H1 (cell line): ENCODE results near the gene KCTD8. TPM values are rescaled to one million over a fixed set of nuclear protein-coding genes. Genes with fewer than 3 reads are reported as not detected.
A peak's percentile ranks its signal among the peaks of the same experiment; 100 is the strongest.

Experiments
- BCL11A ChIP-seq, 2 experiments: IDR thresholded peaks; one replicate each; pipeline ENCODE4 v1.6.1; 2011; ENCODE audit warnings: low read depth in 2 of 2, low read length in 2 of 2, mild to moderate bottlenecking in 2 of 2
- BRCA1 ChIP-seq: IDR thresholded peaks from 2 replicates; pipeline ENCODE4 v1.6.1; 2012; ENCODE audit warnings: low read depth, low read length, improper control_type of control experiment
- CBX8 ChIP-seq: fragments of 300-800, 300-1000 bp; sonication (generic); IDR thresholded peaks from 2 replicates; pipeline ENCODE4 v1.7.1; 2016; ENCODE audit warnings: low read depth, low read length, borderline replicate concordance
- CREB1 ChIP-seq: IDR thresholded peaks from 2 replicates; pipeline ENCODE4 v1.6.1; 2012; ENCODE audit warnings: inconsistent platforms
- EP300 ChIP-seq, 2 experiments: IDR thresholded peaks; 1 replicate in 1 of 2; 2 replicates in 1 of 2; pipeline ENCODE4 v1.6.1; 2011 to 2012; ENCODE audit warnings: low read depth in 2 of 2, low read length in 2 of 2, mild to moderate bottlenecking in 2 of 2, borderline replicate concordance in 1 of 2, inconsistent platforms in 1 of 2, moderate library complexity in 1 of 2
- POLR2A ChIP-seq, 2 experiments: IDR thresholded peaks; 1 replicate in 1 of 2; 2 replicates in 1 of 2; pipeline ENCODE4 v1.6.1; 2011; ENCODE audit warnings: low read depth in 2 of 2, low read length in 2 of 2, mild to moderate bottlenecking in 2 of 2; ENCODE audit errors: control extremely low read depth in 1 of 2
- POLR2AphosphoS5 ChIP-seq: IDR thresholded peaks from 2 replicates; pipeline ENCODE4 v1.6.1; 2011; ENCODE audit warnings: low read depth, low read length
- POU5F1 ChIP-seq: IDR thresholded peaks from 2 replicates; pipeline ENCODE4 v1.6.1; 2011; ENCODE audit warnings: low read depth, mild to moderate bottlenecking, low read length, moderate library complexity
- SIN3A ChIP-seq, 2 experiments: IDR thresholded peaks in 1 of 2; conservative IDR thresholded peaks in 1 of 2; 2 replicates each; pipeline ENCODE4 v1.6.1; 2011 to 2012; ENCODE audit warnings: low read length in 2 of 2, improper control_type of control experiment in 1 of 2, low read depth in 1 of 2, mild to moderate bottlenecking in 1 of 2
- polyA plus RNA-seq, 7 experiments: library from polyadenylated mRNA; depleted of rRNA in 3 of 7; stranded (reverse) in 5 of 7; unstranded in 2 of 7; fragments of >200 nt in 5 of 7; fragments of 200-250 nt in 2 of 7; gene quantifications; 1 replicate in 5 of 7; 2 replicates in 1 of 7; 4 replicates in 1 of 7; pipeline versions ENCODE4 v1.2.1 to v1.2.3, GENCODE V29; 2011 to 2013; ENCODE audit warnings: missing spikeins in 2 of 7, mixed read lengths in 2 of 7
- total RNA-seq: library from RNA; stranded (reverse); fragmentation: NEBNext Ultra II Directional; extraction: Animal tissue kit (Norgen Biotek cat#: 25700); gene quantifications from 2 replicates; pipeline ENCODE4 v1.2.1, GENCODE V29; 2021

KCTD8 gene
- total and polyA plus RNA-seq, 2 of the 8 experiments (the other 6 are each of a cell fraction or from before 2014, with no cell fraction given): 2.9 to 3.7 TPM

DNA sequence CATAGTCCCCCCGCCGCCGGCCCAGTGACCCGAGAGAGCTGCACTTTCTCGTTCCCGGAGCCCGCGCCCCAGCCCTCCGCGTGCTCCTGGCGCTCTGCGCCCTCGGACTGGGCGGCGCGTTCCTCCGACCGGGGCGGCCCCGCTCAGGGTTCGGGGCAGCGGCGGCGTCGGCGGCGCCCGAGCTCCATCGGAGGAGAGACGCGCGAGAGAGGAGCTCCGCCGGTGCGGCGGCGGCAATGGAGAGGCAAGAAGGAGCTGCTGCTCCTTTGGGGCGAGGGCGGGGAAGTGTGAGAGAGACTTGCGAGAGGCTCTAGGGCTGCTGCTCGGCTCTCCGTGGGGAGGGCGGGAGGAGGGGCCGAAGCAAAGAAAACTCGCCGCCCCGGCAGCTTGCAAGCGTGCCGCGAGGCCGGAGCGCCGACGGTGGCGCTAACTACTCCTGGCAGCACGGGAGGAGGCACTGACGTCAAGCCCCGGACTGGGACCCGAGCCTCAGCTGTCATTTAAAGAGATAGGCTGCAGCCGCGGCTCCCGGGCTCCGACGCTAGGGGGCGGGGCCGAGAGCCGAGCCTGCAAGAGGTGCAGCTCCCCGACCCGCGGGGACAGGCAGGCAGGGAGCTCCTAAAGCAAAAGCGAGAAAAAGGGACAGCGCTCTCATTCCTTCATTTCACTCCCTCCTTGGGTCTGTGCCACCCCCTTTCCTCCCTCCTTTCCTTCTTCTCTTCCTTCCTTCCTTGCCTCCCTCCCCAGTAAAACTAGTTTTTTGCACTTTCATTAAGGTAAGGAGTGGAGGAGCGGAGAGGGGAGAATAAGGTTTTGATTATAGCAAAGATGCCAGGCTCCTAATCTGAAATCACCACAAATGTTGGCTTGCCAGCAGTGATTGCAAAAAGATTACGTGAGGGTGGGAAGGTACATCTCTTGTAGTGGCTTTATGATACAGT lies at the start of gene KCTD8 (continued):
- peak; percentile 86 to 88; a peak in 3 of 4 replicates for TF ChIP-seq SIN3A (conservative IDR thresholded peaks at IDR 0.05 in 1 of 2, IDR thresholded peaks at IDR 0.05 in 1 of 2; ENCODE audit: low read depth in 1 of 2, low read length in 2 of 2)
- no peak for TF ChIP-seq POU5F1
- peak in 1 of 2 experiments; percentile 60; a peak in 1 of 3 replicates for TF ChIP-seq EP300 (IDR thresholded peaks at IDR 0.05; ENCODE audit: borderline replicate concordance in 1 of 2, low read depth in 2 of 2, low read length in 2 of 2)
- TF ChIP-seq POLR2A (IDR thresholded peaks at IDR 0.05; ENCODE audit: control extremely low read depth in 1 of 2, low read depth in 2 of 2, low read length in 2 of 2): peak; percentile 18 to 87
- peak; percentile 77; the same call in 1 of the 2 replicates for TF ChIP-seq CREB1
- no peak for TF ChIP-seq BRCA1
- no peak for TF ChIP-seq POLR2AphosphoS5
- TF ChIP-seq BCL11A (IDR thresholded peaks at IDR 0.05; ENCODE audit: low read depth in 2 of 2, low read length in 2 of 2): no peak
- no peak for TF ChIP-seq CBX8
